Subcutaneous abdominal adipose tissue (tissue), 5 donors: Measurements from ENCODE around the gene CATSPERE.
"Not testable (repeated sequence)": the region's sequence is repeated elsewhere in the genome, so short reads cannot be mapped to it uniquely, and the experiment has no call there.

Experiments
- H3K27ac ChIP-seq: one replicate; pipeline ENCODE4 v1.7.0; 2013; ENCODE audit warnings: low read depth, mild to moderate bottlenecking, inconsistent platforms, low read length, moderate library complexity
- H3K27me3 ChIP-seq, 5 donors: one replicate each; pipeline ENCODE4 v1.7.0; 2013; ENCODE audit warnings: low read length in 5 of 5, inconsistent platforms in 1 of 5; ENCODE audit not compliant: control insufficient read depth in 5 of 5, insufficient read depth in 4 of 5
- H3K36me3 ChIP-seq, 5 donors: one replicate each; pipeline ENCODE4 v1.7.0; 2013; ENCODE audit warnings: low read length in 5 of 5; ENCODE audit not compliant: control insufficient read depth in 5 of 5, insufficient read depth in 5 of 5
- H3K4me1 ChIP-seq, 5 donors: one replicate each; pipeline ENCODE4 v1.7.0; 2013; ENCODE audit warnings: low read length in 5 of 5, mild to moderate bottlenecking in 3 of 5, moderate library complexity in 1 of 5; ENCODE audit not compliant: control insufficient read depth in 5 of 5, insufficient read depth in 5 of 5
- H3K4me3 ChIP-seq, 5 donors: one replicate each; pipeline ENCODE4 v1.7.0; 2013; ENCODE audit warnings: low read length in 5 of 5, low read depth in 1 of 5
- H3K9ac ChIP-seq, 5 donors: one replicate each; pipeline ENCODE4 v1.7.0; 2013; ENCODE audit warnings: low read length in 5 of 5, mild to moderate bottlenecking in 4 of 5, moderate library complexity in 3 of 5
- H3K9me3 ChIP-seq, 5 donors: one replicate each; pipeline ENCODE4 v1.7.0; 2013; ENCODE audit warnings: low read length in 5 of 5; ENCODE audit not compliant: control insufficient read depth in 5 of 5
- donor health status: healthy.
- donor health status: healthy.
- donor health status: healthy.
- donor health status: healthy.
- donor health status: healthy.

The CATSPERE gene

GRCh38 chr1:244666672-244667418, 205.8 kb downstream of the CATSPERE start:
- H3K4me1 ChIP-seq, result peaks cover 0 to 24% (median 13%) of the 10 kb centered on the region in 5 donors
- H3K4me3 ChIP-seq, H3K9me3 ChIP-seq, H3K27ac ChIP-seq, H3K9ac ChIP-seq, H3K36me3 ChIP-seq, H3K27me3 ChIP-seq: not testable (repeated sequence)

GRCh38 chr1:244667797-244668196, 206.7 kb downstream of the CATSPERE start:
- Histone ChIP-seq H3K27me3 (no peaks in the 10 kb centered on the region), H3K9ac (no peak overlapping the region), H3K4me1 (peaks cover 0 to 24% (median 13%) of the 10 kb centered on the region in 5 donors), H3K27ac (no peak overlapping the region), H3K4me3 (no peak overlapping the region), H3K9me3 (no peaks in the 10 kb centered on the region), H3K36me3 (peaks cover 0 to 5% (median 0%) of the 10 kb centered on the region in 5 donors)

- H3K27ac ChIP-seq, result peak overlapping the region; percentile 28
- H3K9ac ChIP-seq, result peak overlapping the region in 1 of 5 donors; percentile 30
Measured at GRCh38 chr1:244672946-244673682, 212.0 kb downstream of the CATSPERE start.

GRCh38 chr1:244674446-244674845, 213.4 kb downstream of the CATSPERE start:
- Histone ChIP-seq H3K4me3 (no peak overlapping the region), H3K9ac (no peak overlapping the region), H3K9me3 (no peaks in the 10 kb centered on the region), H3K4me1 (peaks cover 0 to 17% (median 8%) of the 10 kb centered on the region in 5 donors), H3K36me3 (peaks cover 0 to 7% (median 0%) of the 10 kb centered on the region in 5 donors), H3K27ac (no peak overlapping the region), H3K27me3 (no peaks in the 10 kb centered on the region)

More at GRCh38 chr1:244672946-244673682, 212.0 kb downstream of the CATSPERE start:
- Histone ChIP-seq H3K27me3 (no peaks in the 10 kb centered on the region), H3K9me3 (no peaks in the 10 kb centered on the region), H3K4me1 (peaks cover 0 to 9% (median 5%) of the 10 kb centered on the region in 5 donors), H3K36me3 (peaks cover 0 to 7% (median 0%) of the 10 kb centered on the region in 5 donors), H3K4me3 (no peak overlapping the region)

GRCh38 chr1:244675167-244675566, 214.1 kb downstream of the CATSPERE start:
- Histone ChIP-seq H3K36me3 (peaks cover 0 to 7% (median 0%) of the 10 kb centered on the region in 5 donors), H3K9me3 (no peaks in the 10 kb centered on the region), H3K27me3 (no peaks in the 10 kb centered on the region), H3K4me3 (no peak overlapping the region), H3K9ac (no peak overlapping the region), H3K27ac (no peak overlapping the region), H3K4me1 (peaks cover 0 to 17% (median 13%) of the 10 kb centered on the region in 5 donors)

- H3K9ac ChIP-seq, result no peak overlapping the region
- peaks cover 0 to 2% (median 0%) of the 10 kb centered on the region in 5 donors for H3K36me3 ChIP-seq
Measured at GRCh38 chr1:244678697-244679096, 217.6 kb downstream of the CATSPERE start.

GRCh38 chr1:244680667-244681066, 219.6 kb downstream of the CATSPERE start:
- H3K27me3 ChIP-seq, result no peaks in the 10 kb centered on the region
- no peak overlapping the region for H3K9ac ChIP-seq
- H3K9me3 ChIP-seq, result no peaks in the 10 kb centered on the region
- H3K36me3 ChIP-seq, result no peaks in the 10 kb centered on the region
- H3K4me3 ChIP-seq, result no peak overlapping the region
- H3K4me1 ChIP-seq, result peaks cover 2 to 23% (median 9%) of the 10 kb centered on the region in 5 donors
- no peak overlapping the region for H3K27ac ChIP-seq

More at GRCh38 chr1:244678697-244679096, 217.6 kb downstream of the CATSPERE start:
- Histone ChIP-seq H3K9me3 (no peaks in the 10 kb centered on the region), H3K4me3 (no peak overlapping the region), H3K27me3 (no peaks in the 10 kb centered on the region), H3K27ac (no peak overlapping the region), H3K4me1 (peaks cover 2 to 23% (median 9%) of the 10 kb centered on the region in 5 donors)

- not testable (repeated sequence) for H3K9me3 ChIP-seq, H3K27me3 ChIP-seq, H3K36me3 ChIP-seq, H3K27ac ChIP-seq, H3K4me3 ChIP-seq, H3K9ac ChIP-seq
- H3K4me1 ChIP-seq, result peaks cover 2 to 29% (median 13%) of the 10 kb centered on the region in 5 donors
Measured at GRCh38 chr1:244682087-244682486, 221.0 kb downstream of the CATSPERE start.
